ENCODE measurements around the gene CFL2. TPM values are rescaled to one million over a fixed set of nuclear protein-coding genes. Genes with fewer than 3 reads are reported as not detected.
A peak's percentile ranks its signal among the peaks of the same experiment; 100 is the strongest.
"Not testable (repeated sequence)": the region's sequence is repeated elsewhere in the genome, so short reads cannot be mapped to it uniquely, and the experiment has no call there.

CFL2 gene
- 28.1 and 36.4 TPM in 2 replicates for polyA plus RNA-seq (2014; cell fraction: cytosol; rRNA removed)
- polyA plus RNA-seq (2014; cell fraction: nucleus; rRNA removed) = 22.4 and 28.6 TPM in 2 replicates

- peak; percentile 78 for DNase-seq (ENCODE audit: low spot score)
These were observed at the start of gene CFL2 for GRCh38 chr14:34714320-34715126. Gene CFL2 (minus strand): TSS chr14:34714593. CDS start chr14:34714540, 53 bp downstream.

- DNase-seq (ENCODE audit: low spot score) = no peak
These were observed 40.8 kb upstream of the CFL2 start for GRCh38 chr14:34755215-34755614.

GRCh38 chr14:34754687-34755086, 40.3 kb upstream of the CFL2 start:
- no peak for DNase-seq (ENCODE audit: low spot score)

GRCh38 chr14:34750670-34751069, 36.3 kb upstream of the CFL2 start:
- no peak for DNase-seq (ENCODE audit: low spot score)

GRCh38 chr14:34750233-34750632, 35.8 kb upstream of the CFL2 start:
- no peak for DNase-seq (ENCODE audit: low spot score)

- DNase-seq (ENCODE audit: low spot score) = no peak
These were observed 35.0 kb upstream of the CFL2 start for GRCh38 chr14:34749408-34749807.

GRCh38 chr14:34742270-34743115, 28.1 kb upstream of the CFL2 start:
- no peak for DNase-seq (ENCODE audit: low spot score)

- DNase-seq (ENCODE audit: low spot score) = no peak
These were observed 27.4 kb upstream of the CFL2 start for GRCh38 chr14:34741840-34742239.

GRCh38 chr14:34740139-34740538, 25.7 kb upstream of the CFL2 start:
- not testable (repeated sequence) for DNase-seq (ENCODE audit: low spot score)

- not testable (repeated sequence) for DNase-seq (ENCODE audit: low spot score)
These were observed 22.7 kb upstream of the CFL2 start for GRCh38 chr14:34737079-34737478.

GRCh38 chr14:34733245-34733644, 18.9 kb upstream of the CFL2 start:
- no peak for DNase-seq (ENCODE audit: low spot score)

GRCh38 chr14:34732802-34733201, 18.4 kb upstream of the CFL2 start:
- DNase-seq (ENCODE audit: low spot score) = no peak

- no peak for DNase-seq (ENCODE audit: low spot score)
These were observed 9.5 kb upstream of the CFL2 start for GRCh38 chr14:34723867-34724266.

GRCh38 chr14:34722723-34723545, 8.5 kb upstream of the CFL2 start:
- DNase-seq (ENCODE audit: low spot score) = peak; percentile 62

- DNase-seq (ENCODE audit: low spot score) = no peak
These were observed 6.7 kb upstream of the CFL2 start for GRCh38 chr14:34721129-34721528.

- DNase-seq (ENCODE audit: low spot score) = no peak
These were observed 4.4 kb upstream of the CFL2 start for GRCh38 chr14:34718750-34719304.

- no peak for DNase-seq (ENCODE audit: low spot score)
These were observed 902 bp upstream of the CFL2 start for GRCh38 chr14:34715127-34715863.

GRCh38 chr14:34713681-34714319, 593 bp downstream of the CFL2 start:
- DNase-seq (ENCODE audit: low spot score) = no peak

GRCh38 chr14:34713122-34713680, 1.2 kb downstream of the CFL2 start:
- no peak for DNase-seq (ENCODE audit: low spot score)
